ENCODE measurements around the gene PKN1.

GRCh38 chr19:14419106-14419813 lies 13.8 kb upstream of the PKN1 start, which contains the start of gene DDX39A:
- TF ChIP-seq CTCF (IDR thresholded peaks at IDR 0.05) (peak in 1 of 5 experiments; percentile 66), EP300 (IDR thresholded peaks at IDR 0.05) (peak; percentile 11 to 97)

All from tibial nerve (tissue), 4 donors.